Measurements from ENCODE around the gene RAB13. TPM values are rescaled to one million over a fixed set of nuclear protein-coding genes. Genes with fewer than 3 reads are reported as not detected.

RAB13 gene
- total and polyA plus RNA-seq, 2 donors (not counting 1 experiment from before 2014, with no cell fraction given): 0.09 to 9.7 TPM

- Mint-ChIP-seq H3K9me3 (ENCODE audit: insufficient read depth) (no peaks in the 10 kb centered on the region), H3K4me3 (no peak overlapping the region), H3K4me1 (peaks cover 40% of the 10 kb centered on the region), H3K27me3 (no peaks in the 10 kb centered on the region), H3K27ac (no peak overlapping the region)
- POLR2A ChIA-PET: no interaction called here
- Histone ChIP-seq H3K4me1 (ENCODE audit: control insufficient read depth in 2 of 2, insufficient read depth in 2 of 2, low read length in 2 of 2) (peaks cover 22 to 36% of the 10 kb centered on the region in 2 donors), H2AFZ (ENCODE audit: insufficient read depth, low read depth, low read length, poor library complexity, severe bottlenecking) (no peak overlapping the region), H3K27me3 (replicated peaks in 1 of 4; ENCODE audit: control extremely low read depth in 1 of 4, control insufficient read depth in 3 of 4, insufficient read depth in 4 of 4, low read length in 3 of 4) (no peaks in the 10 kb centered on the region), H3K4me3 (ENCODE audit: control extremely low read depth in 1 of 5, extremely low read depth in 1 of 5, insufficient read depth in 1 of 5, low read depth in 2 of 5, low read length in 4 of 5) (no peak overlapping the region), H3K9me3 (ENCODE audit: control extremely low read depth in 1 of 3, control insufficient read depth in 2 of 3, insufficient read depth in 1 of 3, low read length in 2 of 3) (no peaks in the 10 kb centered on the region), H3K79me2 (ENCODE audit: control insufficient read depth, insufficient read depth, low read length) (peaks cover 57% of the 10 kb centered on the region), H3K9ac (ENCODE audit: low read length) (no peak overlapping the region), H3K27ac (ENCODE audit: low read length in 2 of 2) (peak overlapping the region in 1 of 2 donors; percentile 51), H4K20me1 (ENCODE audit: control insufficient read depth, insufficient read depth, low read length, poor library complexity, severe bottlenecking) (peaks cover 47% of the 10 kb centered on the region), H3K4me2 (replicated peaks; ENCODE audit: low read depth, low read length, poor library complexity, severe bottlenecking) (no peak overlapping the region), H3K36me3 (replicated peaks in 1 of 2; ENCODE audit: control extremely low read depth in 1 of 2, control insufficient read depth in 1 of 2, extremely low read depth in 1 of 2, insufficient read depth in 2 of 2, low read length in 1 of 2) (peaks cover 17 to 65% of the 10 kb centered on the region in 2 experiments)
- CTCF ChIA-PET: no interaction called here
- no peak for DNase-seq
- no peak for ATAC-seq (ENCODE audit: low read depth)
- WGBS (ENCODE audit: insufficient coverage): 97% methylated on average over 34 of the region's 34 CpGs
- intact Hi-C loops (cut with micrococcal nuclease): no loop called here
- no peak for TF ChIP-seq EZH2 (IDR thresholded peaks at IDR 0.05; ENCODE audit: borderline replicate concordance, insufficient read depth, low read depth, low read length, poor library complexity, severe bottlenecking)
- TF ChIP-seq CTCF (IDR thresholded peaks at IDR 0.05): no peak
Measured at GRCh38 chr1:153941826-153942725, 44.1 kb downstream of the RAB13 start.

- Histone ChIP-seq H3K4me2 (replicated peaks; ENCODE audit: low read depth, low read length, poor library complexity, severe bottlenecking) (no peak overlapping the region), H3K9ac (ENCODE audit: low read length) (no peak overlapping the region), H3K9me3 (ENCODE audit: control extremely low read depth in 1 of 3, control insufficient read depth in 2 of 3, insufficient read depth in 1 of 3, low read length in 2 of 3) (no peaks in the 10 kb centered on the region), H3K27ac (ENCODE audit: low read length in 2 of 2) (no peak overlapping the region), H2AFZ (ENCODE audit: insufficient read depth, low read depth, low read length, poor library complexity, severe bottlenecking) (no peak overlapping the region), H4K20me1 (ENCODE audit: control insufficient read depth, insufficient read depth, low read length, poor library complexity, severe bottlenecking) (peaks cover 55% of the 10 kb centered on the region), H3K4me3 (ENCODE audit: control extremely low read depth in 1 of 5, extremely low read depth in 1 of 5, insufficient read depth in 1 of 5, low read depth in 2 of 5, low read length in 4 of 5) (no peak overlapping the region), H3K36me3 (replicated peaks in 1 of 2; ENCODE audit: control extremely low read depth in 1 of 2, control insufficient read depth in 1 of 2, extremely low read depth in 1 of 2, insufficient read depth in 2 of 2, low read length in 1 of 2) (peaks cover 21 to 78% of the 10 kb centered on the region in 2 experiments), H3K27me3 (replicated peaks in 1 of 4; ENCODE audit: control extremely low read depth in 1 of 4, control insufficient read depth in 3 of 4, insufficient read depth in 4 of 4, low read length in 3 of 4) (no peaks in the 10 kb centered on the region), H3K79me2 (ENCODE audit: control insufficient read depth, insufficient read depth, low read length) (peaks cover 69% of the 10 kb centered on the region), H3K4me1 (ENCODE audit: control insufficient read depth in 2 of 2, insufficient read depth in 2 of 2, low read length in 2 of 2) (peaks cover 17 to 31% of the 10 kb centered on the region in 2 donors)
- H3K9me3 Mint-ChIP-seq (ENCODE audit: insufficient read depth): no peaks in the 10 kb centered on the region
- H3K4me3 Mint-ChIP-seq: no peak overlapping the region
- no peak for TF ChIP-seq EZH2 (IDR thresholded peaks at IDR 0.05; ENCODE audit: borderline replicate concordance, insufficient read depth, low read depth, low read length, poor library complexity, severe bottlenecking)
- no peak for TF ChIP-seq CTCF (IDR thresholded peaks at IDR 0.05)
- no peak for DNase-seq
- no peaks in the 10 kb centered on the region for H3K27me3 Mint-ChIP-seq
- ChIA-PET POLR2A (no interaction called here), CTCF (interaction anchor here (1.3 kb wide), 1 partner anchor 26 kb away, joined by 3 read pairs; no protein-coding TSS in a partner anchor)
- H3K27ac Mint-ChIP-seq: peak overlapping the region; percentile 60
- 96% methylated on average over 8 of the region's 8 CpGs for WGBS (ENCODE audit: insufficient coverage)
- H3K4me1 Mint-ChIP-seq: peaks cover 35% of the 10 kb centered on the region
- ATAC-seq (ENCODE audit: low read depth): no peak
- intact Hi-C loops (cut with micrococcal nuclease): no loop called here
Measured at GRCh38 chr1:153940756-153941155, 45.4 kb downstream of the RAB13 start.
